ENCODE data around the gene LRRC4C.

Gene LRRC4C

GRCh38 chr11:40292721-40293508 lies 1166.5 kb downstream of the LRRC4C start:
- no peak for DNase-seq (ENCODE audit: low read depth, low spot score)

- DNase-seq (ENCODE audit: low read depth, low spot score): no peak
Measured at GRCh38 chr11:40291741-40292140, 1167.7 kb downstream of the LRRC4C start.

GRCh38 chr11:40291329-40291728 lies 1168.1 kb downstream of the LRRC4C start:
- DNase-seq (ENCODE audit: low read depth, low spot score): no peak

GRCh38 chr11:40290171-40290631 lies 1169.3 kb downstream of the LRRC4C start:
- DNase-seq (ENCODE audit: low read depth, low spot score): no peak

- DNase-seq (ENCODE audit: low read depth, low spot score): no peak
Measured at GRCh38 chr11:40289370-40289769, 1170.1 kb downstream of the LRRC4C start.

- no peak for DNase-seq (ENCODE audit: low read depth, low spot score)
Measured at GRCh38 chr11:40287916-40288803, 1171.3 kb downstream of the LRRC4C start.

- no peak for DNase-seq (ENCODE audit: low read depth, low spot score)
Measured at GRCh38 chr11:40286137-40286536, 1173.3 kb downstream of the LRRC4C start.

GRCh38 chr11:40285558-40285957 lies 1173.9 kb downstream of the LRRC4C start:
- no peak for DNase-seq (ENCODE audit: low read depth, low spot score)

- DNase-seq (ENCODE audit: low read depth, low spot score): no peak
Measured at GRCh38 chr11:40281052-40281580, 1178.3 kb downstream of the LRRC4C start.

- no peak for DNase-seq (ENCODE audit: low read depth, low spot score)
Measured at GRCh38 chr11:40280159-40281051, 1179.0 kb downstream of the LRRC4C start.

- no peak for DNase-seq (ENCODE audit: low read depth, low spot score)
Measured at GRCh38 chr11:40276960-40277359, 1182.5 kb downstream of the LRRC4C start.

- DNase-seq (ENCODE audit: low read depth, low spot score): no peak
Measured at GRCh38 chr11:40274017-40274416, 1185.4 kb downstream of the LRRC4C start.

- no peak for DNase-seq (ENCODE audit: low read depth, low spot score)
Measured at GRCh38 chr11:40273192-40273732, 1186.2 kb downstream of the LRRC4C start.

GRCh38 chr11:40271361-40271760 lies 1188.1 kb downstream of the LRRC4C start:
- no peak for DNase-seq (ENCODE audit: low read depth, low spot score)

- no peak for DNase-seq (ENCODE audit: low read depth, low spot score)
Measured at GRCh38 chr11:40269865-40270264, 1189.6 kb downstream of the LRRC4C start.

GRCh38 chr11:40268551-40268950 lies 1190.9 kb downstream of the LRRC4C start:
- DNase-seq (ENCODE audit: low read depth, low spot score): no peak

GRCh38 chr11:40255457-40255856 lies 1204.0 kb downstream of the LRRC4C start:
- no peak for DNase-seq (ENCODE audit: low read depth, low spot score)

GRCh38 chr11:40253166-40253565 lies 1206.3 kb downstream of the LRRC4C start:
- DNase-seq (ENCODE audit: low read depth, low spot score): no peak

GRCh38 chr11:40252236-40252635 lies 1207.2 kb downstream of the LRRC4C start:
- DNase-seq (ENCODE audit: low read depth, low spot score): no peak

- no peak for DNase-seq (ENCODE audit: low read depth, low spot score)
Measured at GRCh38 chr11:40246983-40247382, 1212.5 kb downstream of the LRRC4C start.

- no peak for DNase-seq (ENCODE audit: low read depth, low spot score)
Measured at GRCh38 chr11:40241524-40242051, 1217.9 kb downstream of the LRRC4C start.

All from brain pericyte (primary cell).